Measurements from ENCODE around the gene DSCAML1.

DSCAML1 gene

DNA sequence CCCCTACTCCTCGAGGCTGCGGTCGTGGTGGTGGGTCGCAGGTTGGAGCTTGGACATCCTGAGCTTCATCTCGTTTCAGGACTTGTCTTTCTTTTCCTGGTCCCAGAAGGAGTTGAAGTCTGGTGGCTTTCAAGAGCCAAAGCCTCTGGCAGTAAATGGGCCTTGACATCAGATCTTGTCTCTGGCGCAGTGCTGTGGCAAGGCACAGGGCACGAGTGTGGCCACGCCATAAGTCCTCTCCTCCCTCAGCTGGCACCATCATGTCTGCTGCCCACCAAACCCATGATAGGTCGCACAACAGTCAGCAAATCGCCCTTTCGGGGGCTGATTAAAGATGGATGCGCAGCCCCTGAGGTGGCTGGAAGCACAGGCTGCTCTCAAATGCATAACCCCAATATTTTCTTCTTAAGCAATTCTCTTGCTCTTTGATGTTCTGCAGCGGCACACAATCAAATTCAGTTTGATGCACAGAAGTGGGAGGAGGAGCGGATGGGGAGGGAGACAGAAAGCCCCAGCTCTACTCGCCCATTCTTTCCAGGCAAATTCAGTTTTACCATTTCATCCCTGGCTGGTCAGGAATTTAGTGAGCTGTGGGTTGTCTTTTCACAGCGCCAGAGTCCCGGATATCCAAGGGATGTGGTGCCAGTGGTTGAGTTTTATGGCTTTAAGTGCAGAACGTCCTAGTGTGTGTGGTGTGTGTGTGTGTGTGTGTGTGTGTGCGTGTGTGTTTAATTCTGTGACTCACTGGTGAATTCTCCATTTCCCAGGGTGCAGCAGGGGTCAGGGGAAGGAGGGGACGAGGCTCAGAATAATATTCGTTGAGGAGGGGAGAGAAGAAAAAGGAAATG is 162.0 kb downstream of the DSCAML1 start:
- no peak for DNase-seq (ENCODE audit: low spot score)

DNA sequence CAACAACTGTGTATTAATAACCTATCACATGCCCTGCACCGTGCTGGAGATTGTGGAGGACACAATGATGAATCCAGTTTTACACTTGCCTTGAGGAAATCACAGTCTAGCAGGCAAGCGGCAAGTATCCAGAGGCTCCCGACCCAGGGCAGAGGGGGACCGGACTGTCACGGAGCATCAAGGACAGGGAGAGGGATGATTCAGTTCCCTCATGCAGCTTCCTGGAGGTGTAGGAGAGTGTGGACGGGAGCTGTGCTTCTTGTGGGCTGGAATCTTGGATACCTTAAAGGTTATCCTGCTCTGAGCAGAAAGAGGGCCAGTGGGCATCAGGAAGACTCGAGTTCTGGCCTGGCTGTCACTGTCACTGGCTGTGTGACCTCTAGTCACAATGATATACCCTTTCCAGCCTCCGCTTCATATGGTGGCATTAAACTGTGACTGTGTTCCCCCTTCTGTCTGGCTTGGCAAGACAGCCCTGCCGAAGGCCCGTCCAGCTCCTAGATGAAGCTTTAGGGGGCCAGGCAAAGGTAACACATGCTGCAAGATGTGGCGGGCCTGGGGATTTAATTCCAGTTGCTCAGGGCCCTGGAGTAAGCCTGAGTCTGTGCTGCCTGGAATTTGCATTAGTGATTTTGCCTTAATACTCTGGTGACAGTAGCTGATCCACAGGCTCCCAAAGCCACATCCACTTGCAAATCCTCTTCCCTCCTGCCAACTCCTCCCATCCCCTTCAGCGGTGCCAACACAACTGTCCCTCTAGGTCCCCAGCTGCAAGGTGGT is 162.8 kb downstream of the DSCAML1 start:
- DNase-seq (ENCODE audit: low spot score): no peak

DNA sequence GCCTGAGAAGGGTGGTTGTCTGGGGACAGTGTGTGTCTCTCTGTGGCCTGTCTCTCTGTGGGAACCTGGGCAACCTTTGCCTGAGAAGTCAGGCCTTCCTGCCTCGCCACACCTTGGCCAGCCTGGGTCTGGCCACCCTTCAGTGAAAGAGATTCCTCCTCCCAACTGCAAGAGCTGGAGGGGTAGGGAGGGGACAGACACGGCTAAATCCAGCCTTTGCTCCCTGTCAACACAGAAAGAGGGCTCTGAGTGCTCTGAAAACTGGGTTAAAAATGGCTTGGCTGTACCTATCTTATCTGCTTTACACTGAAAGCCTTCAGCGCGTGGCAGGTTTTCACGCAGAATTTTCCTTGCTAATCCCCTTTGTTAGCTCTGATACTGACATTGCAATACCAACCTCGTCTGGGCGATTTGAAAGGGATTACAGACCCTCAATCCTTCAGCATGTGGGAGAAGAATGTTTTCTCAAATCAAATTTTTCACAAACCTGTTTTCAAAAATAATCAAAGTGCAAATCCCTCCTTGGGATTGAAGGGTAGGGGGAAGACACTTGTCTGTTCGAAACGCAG is 163.7 kb downstream of the DSCAML1 start:
- DNase-seq (ENCODE audit: low spot score): no peak

DNA sequence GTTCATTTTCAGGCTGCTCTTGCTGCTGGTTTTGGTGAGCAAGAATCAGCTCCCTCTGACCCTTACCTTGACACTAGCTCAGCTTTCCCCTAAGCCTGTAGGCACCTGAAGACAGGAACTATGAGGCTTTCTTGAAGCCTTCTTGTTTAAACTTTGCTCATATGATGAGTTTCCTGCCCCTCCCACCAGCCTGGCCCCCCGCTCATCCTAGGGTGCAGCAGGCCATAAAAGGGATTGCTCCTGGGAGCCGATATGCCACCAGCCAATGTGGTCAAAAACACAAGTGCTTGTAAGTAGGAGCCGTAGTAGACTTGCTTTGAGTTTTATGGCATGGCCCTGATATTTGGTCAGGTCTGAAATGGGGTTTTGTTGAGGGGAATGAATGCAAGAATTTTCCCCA is 164.7 kb downstream of the DSCAML1 start:
- DNase-seq (ENCODE audit: low spot score): no peak

DNA sequence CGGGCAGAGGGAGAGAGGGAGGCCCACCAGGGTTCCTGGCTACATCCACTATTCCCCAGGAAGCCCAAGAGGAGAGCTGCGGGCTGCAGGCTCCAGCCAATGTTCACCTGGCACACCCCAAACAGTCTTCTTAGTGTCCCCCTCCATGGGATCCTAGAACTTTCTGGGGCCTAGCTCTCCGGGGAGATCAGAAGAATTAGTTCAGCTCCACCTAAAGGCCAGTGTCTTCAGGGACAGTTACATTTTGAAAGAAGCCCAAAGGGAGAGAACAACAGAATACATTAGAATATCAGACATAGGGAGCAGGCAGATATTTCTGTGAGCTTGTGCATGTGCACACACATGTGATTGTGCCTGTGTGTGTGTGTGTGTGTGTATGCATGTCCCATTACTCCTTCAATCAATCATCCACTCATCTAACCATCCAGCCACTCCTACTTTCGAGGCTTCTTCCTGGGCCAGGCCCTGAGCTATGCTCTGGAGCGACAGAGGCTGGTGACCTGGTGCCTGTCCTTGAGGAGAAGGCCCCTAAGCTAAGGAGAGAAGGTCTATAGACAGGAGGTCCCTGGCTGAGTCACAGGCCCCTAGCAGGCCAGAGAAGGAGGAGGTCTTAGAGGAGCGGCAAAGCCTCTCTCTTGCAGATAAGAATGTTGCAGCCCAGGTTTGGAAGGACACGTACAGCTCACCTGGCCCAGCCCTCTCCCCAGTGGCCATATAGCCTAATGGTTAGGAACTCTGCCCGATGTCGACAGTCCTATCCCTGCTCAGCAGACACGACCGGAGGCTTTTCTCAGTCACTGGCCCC is 165.5 kb downstream of the DSCAML1 start:
- no peak for DNase-seq (ENCODE audit: low spot score)

DNA sequence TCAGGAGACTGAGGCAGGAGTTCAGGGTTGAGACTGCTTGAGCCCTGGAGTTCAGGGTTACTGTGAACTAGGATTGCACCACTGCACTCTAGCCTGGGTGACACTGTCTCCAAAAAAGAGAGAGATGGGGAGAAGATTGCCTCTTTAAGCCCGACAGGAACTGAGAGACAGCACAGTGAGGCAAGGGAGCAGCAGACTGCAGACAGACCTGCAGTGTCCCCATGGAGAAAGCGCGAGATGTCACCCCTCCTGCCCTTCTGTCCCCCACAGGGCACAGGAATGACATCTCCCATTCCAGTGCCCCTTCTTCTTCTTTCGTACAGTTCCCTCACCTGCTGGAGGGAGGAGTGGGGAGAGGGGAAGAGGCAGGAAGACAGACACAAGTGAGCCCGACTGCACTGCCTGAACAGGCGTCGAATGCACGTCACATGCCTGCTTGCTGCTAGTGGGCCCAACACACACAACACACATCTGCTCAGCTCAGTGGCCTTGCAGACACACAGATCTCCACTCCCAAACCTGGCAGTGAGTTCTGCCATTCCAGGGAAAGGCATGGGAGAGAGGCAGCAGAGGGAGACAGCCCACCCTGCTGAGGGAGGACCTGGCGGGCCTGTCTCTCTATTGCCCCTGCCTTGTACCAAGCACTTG is 167.0 kb downstream of the DSCAML1 start:
- DNase-seq (ENCODE audit: low spot score): no peak

DNA sequence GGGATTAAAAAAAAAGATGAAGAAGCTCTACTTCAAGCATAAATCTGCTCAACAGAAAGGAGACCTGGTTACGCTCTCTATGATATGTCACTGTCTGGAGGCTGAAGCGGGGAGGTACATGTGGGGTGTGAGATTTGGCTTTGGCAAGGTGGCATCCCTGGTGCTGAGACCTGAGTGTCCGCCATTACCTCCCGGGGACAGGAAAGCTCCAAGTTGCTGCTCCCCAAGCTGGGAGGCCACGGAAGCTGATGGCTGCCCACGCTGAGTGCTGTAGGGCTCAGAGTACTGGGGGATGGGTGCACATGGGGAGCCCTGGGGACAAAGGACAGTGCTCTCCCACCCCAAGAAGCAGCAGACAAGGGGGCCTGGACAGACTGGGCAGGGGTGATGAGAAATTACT is 167.9 kb downstream of the DSCAML1 start:
- no peak for DNase-seq (ENCODE audit: low spot score)

DNA sequence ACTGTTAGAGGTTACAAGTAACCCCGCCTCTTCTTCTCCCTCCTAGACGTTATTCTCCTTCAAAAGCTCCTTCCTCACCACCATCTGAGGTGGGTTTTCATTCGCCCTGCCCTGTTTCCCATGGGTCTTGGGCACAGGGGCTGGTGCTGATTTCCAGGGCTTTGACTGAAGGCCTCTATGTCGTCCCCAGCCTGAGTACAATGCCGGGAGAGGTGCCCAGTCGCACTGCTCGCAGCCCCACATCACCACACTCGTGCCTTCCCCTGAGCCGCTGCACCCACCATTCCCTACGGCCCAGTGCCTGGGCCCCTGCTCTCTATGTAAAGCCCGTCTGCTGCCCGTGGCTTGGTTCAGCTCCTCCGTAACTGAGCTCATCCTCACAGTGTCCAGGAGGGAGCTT is 169.8 kb downstream of the DSCAML1 start:
- DNase-seq (ENCODE audit: low spot score): no peak

DNA sequence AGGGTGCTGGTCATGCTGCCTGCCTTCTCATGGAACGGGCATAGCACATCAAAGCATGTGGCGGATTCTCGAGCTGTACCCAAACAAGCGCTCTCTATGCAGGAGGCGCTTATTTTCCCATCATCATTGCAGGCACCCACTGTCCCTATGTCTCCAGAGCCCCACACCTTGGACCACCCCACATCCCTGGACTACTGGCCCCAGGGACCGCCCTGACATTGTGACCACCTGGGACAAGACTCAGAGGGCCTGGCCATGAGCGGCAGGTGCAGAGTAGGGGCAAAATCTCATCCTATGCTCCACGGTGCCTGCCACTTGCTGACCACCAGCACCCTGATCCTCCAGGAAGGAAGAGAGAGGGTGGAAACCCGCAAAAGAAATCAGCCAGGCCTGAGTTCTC is 170.4 kb downstream of the DSCAML1 start:
- no peak for DNase-seq (ENCODE audit: low spot score)

DNA sequence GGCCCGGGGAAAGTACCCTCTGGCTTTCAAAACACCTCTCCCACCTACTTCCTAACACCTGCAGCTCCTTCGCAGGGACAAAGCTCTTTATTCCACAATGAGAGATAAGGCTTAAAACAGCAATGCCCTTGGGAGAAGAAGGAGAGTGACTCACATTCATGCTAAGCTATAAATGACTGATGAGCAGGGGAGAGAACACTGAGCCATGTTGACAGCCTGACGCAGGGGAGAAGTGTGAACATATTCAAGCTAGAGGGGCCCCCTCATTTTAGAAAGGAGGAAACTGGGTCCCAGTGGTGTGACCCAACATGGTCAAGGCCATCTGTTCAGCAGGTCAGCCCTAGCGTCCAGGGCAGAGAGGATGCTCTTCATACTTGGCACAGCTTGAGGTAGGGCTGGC is 171.8 kb downstream of the DSCAML1 start:
- DNase-seq (ENCODE audit: low spot score): no peak

DNA sequence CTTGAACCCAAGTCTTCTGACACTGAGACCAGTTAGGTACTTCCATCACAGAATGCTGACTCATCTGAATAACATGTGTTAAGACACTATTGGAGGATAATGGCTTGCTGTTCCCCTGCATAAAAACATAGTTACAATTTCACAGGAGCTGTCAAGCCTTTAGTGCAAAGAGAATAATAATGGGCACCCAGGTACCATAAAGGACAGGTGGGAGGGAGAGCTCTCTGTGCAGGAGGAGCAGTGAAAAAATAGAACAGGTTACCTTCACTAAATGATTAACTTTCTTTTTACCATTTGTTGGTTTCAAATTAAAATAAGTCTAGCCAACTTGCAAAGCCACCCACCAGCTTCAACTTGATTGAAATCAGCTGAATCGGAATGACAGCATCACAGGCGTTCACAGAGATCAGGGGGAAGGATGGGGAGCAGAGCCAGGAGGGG is 173.2 kb downstream of the DSCAML1 start:
- DNase-seq (ENCODE audit: low spot score): no peak

DNA sequence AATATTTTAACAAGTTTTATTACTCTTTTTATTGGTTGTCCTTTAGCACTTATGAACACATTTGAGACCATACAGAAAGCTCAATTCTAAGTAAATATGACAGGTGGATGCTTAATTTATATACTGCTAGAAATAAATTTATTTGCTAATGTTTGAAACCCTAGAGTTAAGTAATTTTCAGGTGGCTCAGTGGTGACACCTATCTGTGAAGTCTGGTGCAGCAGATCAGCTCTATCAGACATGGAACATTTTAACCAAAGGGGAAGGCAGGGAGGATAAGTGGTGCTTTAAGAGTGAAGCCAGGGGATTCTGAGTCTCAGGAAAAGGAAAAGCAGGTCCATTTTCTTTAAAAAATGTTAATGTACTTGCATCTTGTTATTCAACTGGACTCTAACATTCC is 175.8 kb downstream of the DSCAML1 start:
- no peak for DNase-seq (ENCODE audit: low spot score)

DNA sequence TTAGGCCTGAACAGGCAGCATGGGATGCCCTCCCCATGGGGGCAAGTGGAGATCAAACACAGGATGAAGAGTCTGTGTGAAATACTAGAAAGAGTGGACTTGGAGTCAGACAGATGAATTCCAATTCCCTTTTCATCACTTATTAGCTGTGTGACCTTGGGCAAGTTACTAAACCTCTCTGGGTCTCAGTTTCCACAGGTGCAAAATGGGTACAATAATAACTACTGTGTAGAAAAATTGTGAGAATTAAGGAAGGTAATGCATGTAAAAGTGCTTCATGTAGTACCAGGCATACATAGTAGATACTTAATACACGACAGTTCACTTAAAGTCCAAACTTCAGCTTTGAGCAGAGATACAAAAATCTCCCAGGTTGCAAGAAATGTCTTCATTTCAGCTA is 176.4 kb downstream of the DSCAML1 start:
- DNase-seq (ENCODE audit: low spot score): no peak

DNA sequence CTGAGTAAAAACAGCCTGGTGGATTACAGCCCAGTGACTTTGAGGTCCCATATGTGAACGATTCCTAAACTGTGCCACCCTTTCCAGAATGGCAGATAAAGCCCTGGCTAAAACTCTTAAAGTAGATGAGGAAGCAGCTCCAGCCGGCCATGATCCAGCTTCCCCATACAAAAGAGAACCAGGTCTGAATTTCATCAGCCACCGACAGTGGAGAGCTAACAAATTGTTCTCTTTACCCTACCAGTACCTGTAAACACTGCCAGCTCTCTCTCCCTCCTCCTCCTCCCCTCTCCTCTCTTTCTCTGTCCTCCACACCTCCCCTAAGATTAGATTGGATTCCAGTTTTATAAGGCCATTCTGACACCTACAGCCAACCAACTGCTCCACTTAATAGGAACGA is 176.9 kb downstream of the DSCAML1 start:
- no peak for DNase-seq (ENCODE audit: low spot score)

DNA sequence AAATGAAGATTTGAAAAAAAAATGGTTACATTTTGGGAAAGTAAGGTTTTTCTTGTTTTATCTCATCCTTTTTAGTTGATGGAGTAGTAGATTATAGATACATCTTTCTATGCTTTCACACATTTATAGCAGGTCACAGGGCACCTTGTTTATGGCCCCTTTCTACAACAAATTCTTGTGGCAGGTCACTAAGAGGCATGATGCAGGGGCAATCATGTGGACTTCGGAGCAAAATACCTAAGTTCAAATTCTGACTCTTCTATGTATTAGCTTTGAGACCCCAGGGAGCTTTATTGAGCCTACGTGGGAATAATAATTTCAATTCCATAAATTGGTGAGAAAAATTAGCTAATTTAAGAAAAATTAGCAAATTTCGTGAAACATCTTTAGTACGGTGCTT is 177.4 kb downstream of the DSCAML1 start:
- DNase-seq (ENCODE audit: low spot score): no peak

DNA sequence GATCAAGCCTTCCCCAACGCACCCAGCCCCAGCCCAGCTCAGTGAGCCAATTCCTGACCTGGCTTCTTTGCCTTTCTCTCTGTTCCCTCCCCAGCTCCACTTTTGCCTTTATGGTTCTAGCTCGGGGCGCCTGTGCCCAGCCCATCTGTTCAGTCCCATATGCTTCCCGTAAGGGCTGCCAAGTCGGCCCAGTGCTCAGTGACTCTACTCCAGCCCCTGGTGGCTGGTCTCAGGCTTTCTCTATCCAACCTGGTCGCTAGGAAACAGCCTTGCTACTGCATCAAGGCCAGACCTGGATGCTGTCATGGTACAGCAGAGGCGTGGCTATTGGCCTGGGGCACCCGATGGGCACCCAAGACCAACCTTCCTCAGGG is 178.0 kb downstream of the DSCAML1 start:
- no peak for DNase-seq (ENCODE audit: low spot score)

DNA sequence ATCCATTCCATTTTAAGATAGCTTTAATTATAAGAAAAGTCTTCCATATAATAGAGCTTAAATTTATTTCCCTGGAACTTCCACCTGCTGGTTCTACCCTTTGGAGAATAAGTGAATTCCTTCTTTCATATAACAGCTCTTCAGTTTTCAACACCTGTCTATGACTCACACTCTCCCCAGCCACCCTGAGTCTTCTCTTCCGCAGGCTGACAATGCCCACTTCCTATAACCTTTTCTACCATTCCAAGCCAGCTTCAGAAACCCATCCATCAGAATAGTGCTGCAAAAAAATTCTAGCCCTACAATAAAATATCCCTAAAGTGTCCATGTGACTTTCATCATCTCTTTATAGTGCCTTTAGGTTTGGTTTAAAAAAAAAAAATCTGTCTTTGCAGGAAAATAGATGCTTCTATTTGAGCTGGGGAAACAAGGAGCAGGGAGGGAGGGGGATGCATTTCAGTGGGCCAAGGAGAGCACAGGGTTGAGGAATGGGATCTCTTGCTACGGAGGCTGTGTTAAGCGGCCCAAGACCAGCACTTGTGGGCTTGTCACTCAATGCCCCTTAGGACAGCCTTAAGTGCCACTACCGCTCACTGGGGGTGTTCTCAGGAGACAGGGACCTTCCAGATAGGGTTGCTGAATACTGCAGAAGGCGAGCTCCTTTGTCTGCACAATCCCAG is 178.6 kb downstream of the DSCAML1 start:
- DNase-seq (ENCODE audit: low spot score): no peak

DNA sequence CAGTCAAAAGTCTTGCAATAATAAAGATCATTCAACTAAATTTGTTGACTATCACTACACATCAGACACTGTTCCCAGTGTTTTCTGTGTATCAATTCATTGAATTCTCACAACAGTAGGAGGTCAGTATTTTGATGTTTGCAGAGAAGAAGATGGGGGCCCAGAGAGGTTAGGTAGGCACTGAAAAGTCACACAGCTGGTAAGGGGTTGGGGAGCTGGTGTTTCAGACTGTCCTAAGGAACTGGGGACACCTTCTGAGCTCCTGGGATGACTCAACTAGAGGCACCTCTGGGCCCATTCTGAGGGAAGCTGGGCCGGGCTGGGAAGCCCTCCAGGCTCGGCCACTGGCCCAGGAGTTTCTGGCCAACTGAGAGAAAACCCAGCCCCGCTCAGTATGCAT is 180.0 kb downstream of the DSCAML1 start:
- no peak for DNase-seq (ENCODE audit: low spot score)

DNA sequence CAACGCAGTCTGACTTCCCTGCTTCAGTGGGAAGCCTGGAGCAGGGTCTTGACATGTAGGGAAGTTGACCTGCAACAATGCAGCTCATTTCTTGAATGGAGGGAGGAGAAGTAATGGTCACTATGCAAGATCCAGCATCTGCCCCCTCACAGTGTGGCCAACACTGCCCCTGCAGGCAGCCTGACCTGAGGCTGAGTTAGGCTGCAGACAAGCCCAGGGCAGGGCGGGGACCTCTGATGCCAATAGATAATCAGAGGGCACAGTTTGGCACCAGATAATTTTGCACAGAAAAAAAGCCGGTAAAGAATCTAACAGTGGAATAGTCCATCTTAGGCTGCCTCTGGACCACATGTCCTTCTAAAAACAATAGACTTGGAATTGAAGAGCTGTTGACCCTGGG is 182.3 kb downstream of the DSCAML1 start:
- no peak for DNase-seq (ENCODE audit: low spot score)

DNA sequence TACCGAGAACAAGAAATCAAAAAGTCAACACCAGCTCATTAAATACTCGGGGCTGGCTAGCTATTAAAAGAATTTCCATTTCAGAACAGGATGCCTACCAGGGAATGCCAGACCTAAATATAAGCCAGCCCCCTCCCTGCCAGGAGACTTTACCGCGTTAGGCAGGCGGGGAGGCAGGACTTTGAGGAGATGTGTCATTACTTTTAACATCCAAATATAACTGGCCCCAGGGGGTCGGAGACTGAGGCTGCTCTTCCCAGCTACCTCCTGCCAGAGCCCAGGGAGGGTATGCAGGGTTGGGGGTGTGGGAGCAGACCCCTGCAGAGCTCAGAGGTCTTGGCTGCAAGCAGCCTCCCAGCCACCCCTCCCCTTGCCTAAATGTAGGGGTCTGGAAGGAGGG is 183.5 kb downstream of the DSCAML1 start:
- no peak for DNase-seq (ENCODE audit: low spot score)

DNA sequence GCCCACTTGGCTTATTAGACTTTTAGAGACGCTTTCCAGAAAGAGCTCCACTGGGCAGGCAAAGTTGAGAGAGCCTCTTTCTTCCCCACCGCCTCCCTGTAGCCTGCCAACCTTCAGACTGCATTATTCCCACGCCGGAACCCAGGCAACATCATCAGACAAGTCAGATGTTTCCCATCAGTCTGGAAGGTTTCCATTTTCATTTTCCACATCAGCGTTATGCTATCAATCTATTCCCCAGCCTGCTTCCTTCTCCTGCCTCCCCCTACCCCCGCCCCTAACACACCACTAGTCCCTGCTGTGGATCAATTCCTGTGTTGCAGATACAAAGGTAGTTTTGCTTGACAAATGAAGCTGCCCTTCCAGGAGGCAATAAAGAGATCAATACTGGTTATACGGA is 184.8 kb downstream of the DSCAML1 start:
- DNase-seq (ENCODE audit: low spot score): no peak

Measured in HuH-7.5 (cell line).